Measurements from ENCODE around the gene PDE6C.

DNA sequence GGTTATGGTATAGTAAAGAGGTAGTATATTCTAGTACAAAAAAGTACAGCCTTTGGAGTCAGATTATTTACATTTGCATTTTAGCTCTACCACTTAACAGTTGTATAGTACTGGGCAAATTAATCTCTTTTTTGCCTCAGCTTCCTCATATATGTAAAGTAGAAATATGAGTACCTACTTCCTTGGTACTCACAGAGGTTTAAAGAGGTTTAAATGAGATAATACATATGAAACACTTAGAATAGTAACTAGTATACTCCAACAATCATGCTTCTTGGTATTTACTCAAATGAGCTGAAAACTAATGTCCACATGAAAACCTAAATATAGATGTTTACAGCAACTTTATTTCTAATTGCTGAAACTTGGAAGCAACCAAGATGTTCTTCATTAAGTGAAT, 75.4 kb downstream of the PDE6C start:
- TF ChIP-seq, protein P1, sequence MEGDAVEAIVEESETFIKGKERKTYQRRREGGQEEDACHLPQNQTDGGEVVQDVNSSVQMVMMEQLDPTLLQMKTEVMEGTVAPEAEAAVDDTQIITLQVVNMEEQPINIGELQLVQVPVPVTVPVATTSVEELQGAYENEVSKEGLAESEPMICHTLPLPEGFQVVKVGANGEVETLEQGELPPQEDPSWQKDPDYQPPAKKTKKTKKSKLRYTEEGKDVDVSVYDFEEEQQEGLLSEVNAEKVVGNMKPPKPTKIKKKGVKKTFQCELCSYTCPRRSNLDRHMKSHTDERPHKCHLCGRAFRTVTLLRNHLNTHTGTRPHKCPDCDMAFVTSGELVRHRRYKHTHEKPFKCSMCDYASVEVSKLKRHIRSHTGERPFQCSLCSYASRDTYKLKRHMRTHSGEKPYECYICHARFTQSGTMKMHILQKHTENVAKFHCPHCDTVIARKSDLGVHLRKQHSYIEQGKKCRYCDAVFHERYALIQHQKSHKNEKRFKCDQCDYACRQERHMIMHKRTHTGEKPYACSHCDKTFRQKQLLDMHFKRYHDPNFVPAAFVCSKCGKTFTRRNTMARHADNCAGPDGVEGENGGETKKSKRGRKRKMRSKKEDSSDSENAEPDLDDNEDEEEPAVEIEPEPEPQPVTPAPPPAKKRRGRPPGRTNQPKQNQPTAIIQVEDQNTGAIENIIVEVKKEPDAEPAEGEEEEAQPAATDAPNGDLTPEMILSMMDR (conservative IDR thresholded peaks at IDR 0.05; ENCODE audit: low read length): no peak
- no peak for TF ChIP-seq EZH2phosphoT487 (IDR thresholded peaks at IDR 0.05; ENCODE audit: borderline replicate concordance, low read depth, low read length)
